ENCODE results near the gene AK5.

The AK5 gene

DNA sequence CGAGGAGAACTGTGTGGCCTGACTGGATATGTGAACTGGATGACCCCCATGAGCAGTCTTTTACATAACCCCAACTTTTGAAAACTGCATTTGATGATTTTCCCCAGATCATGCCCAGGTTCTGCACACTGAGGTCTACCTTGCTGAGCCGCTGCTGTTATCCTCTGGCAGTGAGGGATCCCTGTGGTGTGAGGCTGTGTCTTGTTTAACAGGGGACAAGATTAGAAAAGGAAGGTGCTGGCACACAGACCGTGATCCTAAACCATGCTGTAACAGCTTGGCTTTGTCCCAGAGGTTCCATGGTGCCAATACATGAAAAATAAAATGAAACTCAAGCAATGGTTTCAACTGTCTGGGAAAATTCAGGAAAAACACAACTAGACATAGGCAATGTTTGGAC lies 266.5 kb downstream of the AK5 start:
- DNase-seq = no peak

DNA sequence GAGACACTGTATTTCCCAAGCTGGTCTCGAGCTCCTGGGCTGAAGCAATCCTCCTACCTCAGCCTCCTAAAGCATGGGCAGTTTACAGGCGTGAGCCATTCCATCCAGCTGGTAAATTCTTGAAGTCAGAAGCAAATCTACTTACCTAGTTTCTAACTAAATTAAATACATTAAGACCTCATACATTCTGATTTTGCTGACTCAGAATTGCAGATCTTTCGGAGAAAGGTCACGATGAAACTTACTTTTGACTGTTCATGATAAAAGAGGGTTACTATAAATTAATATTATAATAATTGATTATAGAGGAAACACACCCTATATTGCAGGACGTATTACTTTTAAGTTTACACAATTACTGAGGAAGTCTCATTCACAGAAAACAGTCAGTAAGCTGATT lies 268.3 kb downstream of the AK5 start:
- no peak for DNase-seq

DNA sequence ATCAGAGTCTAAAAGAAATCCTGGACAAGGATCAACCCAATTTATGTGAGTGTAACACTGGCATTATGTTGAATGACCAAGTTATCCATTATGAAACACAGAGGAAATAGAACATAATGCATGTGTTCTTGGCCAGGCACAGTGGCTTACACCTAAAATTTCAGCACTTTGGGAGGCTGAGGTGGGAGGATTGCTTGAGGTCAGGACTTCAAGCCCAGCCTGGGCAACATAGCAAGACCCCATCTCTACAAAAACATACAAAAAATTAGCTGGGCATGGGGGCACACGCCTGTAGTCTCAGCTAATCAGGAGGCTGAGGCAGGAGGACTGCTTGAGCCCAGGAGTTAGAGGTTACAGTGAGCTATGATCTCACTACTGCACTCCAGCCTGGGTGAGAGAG lies 270.8 kb downstream of the AK5 start:
- no peak for DNase-seq

DNA sequence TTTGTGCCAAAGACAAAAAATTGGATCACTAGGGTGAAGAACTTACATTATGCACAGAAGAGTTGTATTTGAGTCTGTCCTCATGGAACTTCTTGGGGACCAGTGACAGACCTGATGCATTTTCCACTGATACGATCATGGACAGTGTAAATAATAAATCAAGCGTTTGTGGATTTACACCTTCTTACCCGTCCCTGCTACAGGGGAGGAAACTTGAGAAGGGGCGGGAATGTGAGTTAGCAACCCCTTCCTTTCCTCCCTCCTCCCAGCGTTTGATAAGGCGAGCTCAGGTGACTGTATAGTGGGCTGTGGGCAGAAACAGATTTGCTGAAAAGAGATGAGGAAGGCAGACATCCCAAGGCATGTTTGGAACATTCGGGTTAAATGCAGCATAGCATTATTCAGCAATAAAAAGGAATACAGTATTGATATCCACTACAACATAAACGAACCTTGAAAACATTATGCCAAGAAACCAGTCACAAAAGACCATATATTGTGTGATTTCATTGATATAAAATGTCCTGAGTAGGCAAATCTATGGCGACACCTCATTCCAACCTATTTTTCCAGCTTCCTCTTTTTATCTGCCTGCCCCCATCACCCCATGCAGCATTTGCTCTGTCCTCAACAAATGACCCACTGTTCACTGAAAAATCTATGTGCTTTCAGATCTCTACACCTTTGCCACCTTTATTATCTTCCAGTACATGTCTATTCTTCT lies 271.9 kb downstream of the AK5 start:
- DNase-seq = no peak

DNA sequence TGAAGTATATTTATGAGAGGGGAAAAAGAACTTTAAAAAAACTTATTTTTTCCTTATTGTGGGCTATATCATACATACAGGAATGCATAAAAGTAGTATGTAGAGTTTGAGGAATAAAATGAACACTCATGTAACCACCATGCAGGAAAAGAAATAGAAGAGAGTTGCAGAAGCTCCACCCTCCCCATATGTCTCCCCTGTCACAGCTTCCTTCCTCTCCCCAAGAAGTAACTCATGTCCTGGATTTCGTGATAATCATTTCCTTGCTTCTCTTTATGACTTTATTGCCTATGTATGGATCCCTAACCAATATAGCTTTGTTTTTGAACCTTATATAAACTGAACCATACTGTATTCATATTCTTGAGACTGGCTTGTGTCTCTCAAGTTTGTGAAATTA lies 274.2 kb downstream of the AK5 start:
- no peak for DNase-seq

DNA sequence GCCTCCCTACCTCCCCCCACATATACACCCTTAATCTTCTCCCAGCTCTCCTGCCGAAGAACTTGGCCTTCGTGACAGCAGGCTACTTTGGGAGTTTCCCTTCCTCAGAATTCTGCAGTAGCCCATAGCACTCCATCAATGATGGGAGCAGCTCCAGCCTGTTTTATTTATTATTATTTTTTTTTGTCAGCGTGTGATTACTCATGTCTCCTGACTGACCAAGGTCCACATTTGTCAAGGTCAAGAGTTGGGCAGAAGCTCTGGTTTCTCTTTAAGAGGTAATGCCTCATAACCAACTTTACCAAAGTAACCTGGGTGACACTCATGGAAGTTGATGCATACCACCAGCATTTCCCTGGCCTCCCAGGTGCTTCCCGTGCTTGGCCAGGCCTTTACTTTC lies 275.2 kb downstream of the AK5 start:
- no peak for DNase-seq

DNA sequence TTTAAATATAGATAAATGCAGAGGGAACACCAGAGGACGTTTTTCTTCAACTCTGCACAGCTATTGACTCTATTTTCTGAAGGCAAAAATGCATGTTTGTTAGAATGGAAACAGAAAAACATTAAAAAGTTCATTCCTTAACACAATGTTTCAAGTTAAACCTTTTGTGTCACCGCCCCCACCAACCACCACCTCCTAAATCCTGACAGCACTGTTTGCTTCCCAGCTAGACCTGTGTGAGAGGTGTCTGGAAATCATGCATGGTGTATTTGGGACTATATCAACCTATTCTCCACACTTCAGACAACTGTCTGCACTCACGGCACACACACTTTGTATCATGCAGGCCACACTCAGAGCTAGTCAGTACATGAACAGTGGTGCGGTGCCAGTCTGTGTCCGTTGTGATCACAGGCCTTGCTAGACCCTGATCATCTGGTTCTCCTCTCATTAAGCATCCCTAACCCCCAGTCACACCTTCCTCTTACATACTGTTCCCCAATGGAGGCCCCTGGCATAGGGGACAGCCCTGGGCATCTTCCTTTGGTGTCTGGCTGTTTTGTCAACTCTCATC lies 276.9 kb downstream of the AK5 start:
- no peak for DNase-seq

DNA sequence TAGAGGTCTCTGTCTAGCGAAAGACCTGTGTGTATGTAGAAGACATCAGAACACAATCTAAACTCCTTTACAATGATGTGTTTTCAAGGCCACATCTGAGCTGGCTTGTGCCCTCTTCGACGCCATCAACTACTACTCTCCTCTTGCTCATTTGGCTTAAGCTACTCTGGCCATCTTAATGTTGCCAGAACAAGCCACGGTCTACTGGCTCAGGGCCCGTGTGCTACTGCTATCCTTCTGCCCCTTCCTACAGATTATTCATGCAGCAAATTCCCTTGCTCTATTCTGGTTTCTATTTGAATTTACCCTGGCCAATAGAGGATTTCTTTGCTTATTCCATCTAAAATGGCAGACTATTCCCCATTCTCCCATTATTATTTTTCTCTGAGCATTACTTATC lies 278.9 kb downstream of the AK5 start:
- no peak for DNase-seq

DNA sequence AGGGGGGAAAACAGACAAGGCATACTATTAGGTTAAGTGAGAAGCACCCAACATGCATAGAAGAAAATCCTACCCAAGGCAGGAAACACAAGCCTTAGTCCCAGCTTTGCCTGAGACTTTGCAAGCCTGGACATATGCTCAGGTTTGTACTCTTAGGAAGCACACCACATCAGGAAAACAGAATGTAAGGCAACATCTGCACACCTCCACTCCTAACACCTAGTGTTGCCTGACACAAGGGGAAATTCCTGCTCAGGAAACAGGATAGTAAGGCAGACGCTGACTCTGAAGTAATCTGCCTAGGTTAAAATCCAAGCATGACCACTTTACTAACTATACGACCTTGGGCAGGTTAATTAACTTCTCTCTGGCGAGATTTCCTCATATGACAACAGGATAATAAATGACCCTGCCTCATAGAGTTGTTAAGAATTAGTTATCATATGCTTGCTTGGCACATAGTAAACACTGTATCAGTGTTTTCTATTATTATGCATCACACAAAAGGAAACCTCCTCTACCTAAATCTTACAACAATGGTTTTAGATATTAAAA lies 280.9 kb downstream of the AK5 start:
- no peak for DNase-seq

DNA sequence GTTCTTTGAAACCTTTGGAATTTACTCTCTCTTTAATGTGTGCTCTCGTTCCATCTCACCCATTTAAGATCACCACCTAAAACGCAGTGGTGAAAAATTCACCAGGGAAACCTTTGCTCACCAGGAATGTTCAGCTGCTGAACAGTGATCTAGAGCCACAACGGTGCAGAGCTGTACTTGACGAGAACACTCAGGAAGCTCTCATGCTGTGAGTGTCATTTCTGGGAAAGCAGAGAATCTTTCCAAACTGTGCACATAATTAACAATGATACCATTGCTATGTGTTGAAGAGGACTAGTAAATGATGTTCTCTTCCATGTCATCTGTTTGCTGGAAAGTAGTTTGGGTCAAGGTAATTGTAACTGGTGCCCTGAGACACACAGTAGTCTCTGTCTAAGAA lies 283.5 kb downstream of the AK5 start:
- no peak for DNase-seq

DNA sequence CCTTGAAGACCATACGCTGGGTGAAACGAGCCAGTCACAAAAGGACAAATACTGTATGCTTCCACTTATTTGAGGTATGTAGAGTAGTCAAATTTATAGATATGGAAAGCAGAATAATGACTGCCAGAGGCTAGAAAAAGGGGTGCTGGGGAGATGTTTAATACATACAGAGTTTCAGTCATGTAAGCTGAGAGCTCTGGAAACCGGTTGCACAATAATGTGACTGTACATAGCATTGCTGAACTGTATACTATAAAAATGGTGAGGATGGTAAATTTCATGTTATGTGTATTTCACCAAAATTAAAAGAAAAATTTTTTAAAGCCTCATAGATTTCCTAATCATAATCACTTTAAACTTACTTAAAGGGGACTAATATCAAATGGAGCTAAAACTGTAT lies 289.8 kb downstream of the AK5 start:
- DNase-seq = no peak

DNA sequence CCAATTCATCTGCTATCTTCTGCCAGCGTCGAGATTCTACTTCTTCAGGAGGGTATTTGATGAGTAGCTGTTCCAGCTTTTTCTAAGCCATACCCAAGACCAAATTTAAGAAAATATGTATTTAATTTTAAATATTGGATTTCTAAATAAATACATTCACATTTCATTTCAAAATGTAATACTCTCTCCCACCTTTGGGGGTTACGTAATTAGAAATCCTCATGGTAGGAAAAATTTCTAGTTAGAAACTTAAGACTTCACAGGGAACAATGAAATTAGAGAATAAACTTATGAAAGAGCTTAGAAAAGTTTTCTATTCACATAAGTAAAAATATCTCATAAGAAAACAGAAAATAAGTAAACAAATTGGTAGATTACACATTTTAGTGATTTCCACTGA lies 297.7 kb downstream of the AK5 start:
- DNase-seq = no peak

DNA sequence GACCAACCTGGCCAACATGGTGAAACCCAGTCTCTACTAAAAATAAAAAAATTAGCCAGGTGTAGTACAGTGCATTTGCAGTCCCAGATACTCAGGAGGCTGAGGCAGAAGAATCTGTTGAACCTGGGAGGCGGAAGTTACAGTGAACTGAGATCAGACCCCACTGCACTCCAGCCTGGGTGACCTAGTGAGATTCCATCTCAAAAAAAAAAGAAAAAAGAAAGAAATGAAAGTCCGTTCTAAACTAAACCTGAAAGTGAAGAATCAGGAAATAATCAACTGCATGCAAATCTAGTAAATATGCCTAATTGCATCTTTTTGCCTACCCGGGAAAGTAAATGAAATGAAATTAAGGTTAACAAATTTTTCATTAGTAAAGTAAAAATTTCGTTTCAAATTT lies 301.1 kb downstream of the AK5 start:
- DNase-seq = no peak

DNA sequence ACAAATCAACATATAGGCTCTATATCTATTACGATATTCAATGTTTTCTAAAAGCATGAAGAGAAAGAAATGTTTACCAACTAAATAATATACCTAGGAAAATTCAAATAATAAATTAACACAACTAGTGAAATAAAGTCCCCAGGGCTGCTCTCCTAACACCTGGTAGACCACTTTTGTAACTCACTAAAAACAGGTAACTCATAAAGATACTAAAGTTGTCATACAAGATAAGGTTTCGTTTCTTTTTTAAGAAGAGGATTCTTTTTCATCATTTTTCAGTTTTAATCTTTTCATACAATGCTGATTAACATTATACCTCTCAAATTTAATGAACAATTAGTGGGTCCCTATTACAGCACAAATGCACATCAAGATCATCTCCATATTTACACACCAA lies 301.7 kb downstream of the AK5 start:
- no peak for DNase-seq

DNA sequence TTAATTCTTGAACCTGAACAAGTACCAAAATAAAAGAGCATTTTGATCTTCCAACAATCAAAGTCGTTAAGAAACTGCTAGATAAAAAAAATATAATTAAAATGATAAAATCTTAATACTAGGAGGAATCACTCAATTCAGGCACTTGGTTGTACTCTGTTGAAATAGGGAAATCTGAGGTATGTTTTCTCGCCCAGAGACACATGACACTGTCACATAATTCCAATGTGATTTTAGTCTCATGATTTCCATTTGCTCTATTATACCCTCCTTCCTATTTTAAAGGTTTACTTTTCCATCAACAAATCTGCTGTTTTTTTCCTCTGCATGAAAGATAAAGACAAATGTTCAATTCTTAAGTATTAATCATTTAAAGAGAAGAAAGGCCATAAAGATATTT lies 303.1 kb downstream of the AK5 start:
- DNase-seq = no peak

DNA sequence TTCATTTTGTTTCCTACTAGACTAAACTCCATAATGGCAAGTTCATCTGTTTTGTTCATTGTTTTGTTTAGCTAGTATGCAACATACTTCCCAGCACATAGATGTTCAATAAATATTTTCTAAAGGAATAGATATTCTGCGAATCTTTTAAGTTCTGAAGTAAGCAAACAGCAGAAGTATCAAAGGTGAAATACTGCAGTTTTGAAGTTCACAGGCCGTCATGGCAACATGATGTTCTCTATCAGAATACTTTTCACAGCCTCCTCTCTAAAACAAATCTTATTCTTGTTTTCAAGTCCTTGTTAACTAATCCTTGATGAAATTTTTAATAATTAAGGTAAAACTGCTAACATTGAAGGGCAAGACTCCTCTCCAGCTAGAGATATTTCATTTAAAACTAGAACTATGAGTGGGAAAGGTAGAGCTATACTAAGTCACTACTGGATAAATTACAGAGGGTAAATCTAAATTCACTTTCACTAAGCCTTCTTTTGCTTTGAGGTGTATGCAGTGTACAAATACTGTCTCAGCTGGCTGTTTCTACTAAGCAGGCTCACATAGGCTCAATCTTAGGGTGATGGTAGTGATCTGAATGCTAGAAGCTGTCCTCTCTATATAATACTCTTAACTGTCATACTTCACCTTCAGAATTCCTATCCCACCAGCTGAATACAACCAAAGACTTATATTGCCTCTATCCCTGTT lies 303.9 kb downstream of the AK5 start:
- no peak for DNase-seq

DNA sequence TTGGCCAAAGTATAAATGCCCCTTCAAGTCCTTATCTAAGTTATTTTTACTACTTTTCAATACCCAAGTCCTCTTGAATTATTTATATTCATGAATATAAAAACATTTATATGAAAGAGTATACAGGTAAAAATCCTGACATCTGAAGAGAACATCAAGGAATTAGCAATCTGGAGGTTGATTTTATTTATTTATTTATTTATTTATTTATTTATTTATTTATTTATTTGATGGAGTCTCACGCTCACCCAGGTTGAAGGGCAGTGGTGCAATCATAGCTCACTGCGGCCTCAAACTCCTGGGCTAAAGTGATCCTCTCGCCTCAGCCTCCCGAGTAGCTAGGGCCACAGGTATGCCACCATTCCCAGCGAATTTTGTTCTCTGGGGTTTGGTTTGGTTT lies 307.4 kb downstream of the AK5 start:
- no peak for DNase-seq

DNA sequence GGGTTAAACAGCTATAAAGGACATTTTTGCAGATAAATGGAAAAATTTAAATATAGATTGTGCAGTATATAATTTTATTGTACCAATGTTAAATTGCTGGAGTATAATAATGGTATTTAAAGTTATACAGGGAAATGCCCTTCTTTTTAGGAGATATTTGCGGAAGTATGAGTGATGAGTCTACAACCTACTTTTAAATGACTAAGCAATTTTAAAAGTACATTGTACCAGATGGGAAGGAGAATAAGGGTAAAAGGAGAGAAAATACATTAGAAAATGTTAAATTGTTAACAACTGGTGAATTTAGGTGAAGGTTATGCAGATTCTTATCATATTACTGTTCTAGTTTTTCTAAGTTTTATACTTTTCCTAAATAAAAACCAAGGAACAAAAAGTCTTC lies 308.8 kb downstream of the AK5 start:
- no peak for DNase-seq

DNA sequence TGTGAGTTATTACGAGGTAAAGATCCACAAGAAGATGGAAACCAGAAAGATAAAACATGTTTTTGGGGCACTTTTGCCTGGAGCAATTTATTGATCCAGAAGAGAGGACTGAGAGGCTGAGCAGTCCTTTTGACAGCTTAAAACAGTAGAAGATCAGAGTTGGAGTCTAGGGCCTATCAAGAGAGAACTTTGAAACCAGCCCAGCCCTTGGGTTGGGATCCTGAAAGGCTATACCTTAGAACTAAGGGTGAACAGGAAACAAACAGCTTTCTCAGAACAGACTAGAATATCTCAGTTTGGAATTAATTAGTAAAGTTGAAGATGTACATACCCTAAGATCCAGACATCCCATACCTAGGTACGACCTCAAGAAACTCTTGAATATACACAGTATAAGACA lies 311.1 kb downstream of the AK5 start:
- DNase-seq = no peak

DNA sequence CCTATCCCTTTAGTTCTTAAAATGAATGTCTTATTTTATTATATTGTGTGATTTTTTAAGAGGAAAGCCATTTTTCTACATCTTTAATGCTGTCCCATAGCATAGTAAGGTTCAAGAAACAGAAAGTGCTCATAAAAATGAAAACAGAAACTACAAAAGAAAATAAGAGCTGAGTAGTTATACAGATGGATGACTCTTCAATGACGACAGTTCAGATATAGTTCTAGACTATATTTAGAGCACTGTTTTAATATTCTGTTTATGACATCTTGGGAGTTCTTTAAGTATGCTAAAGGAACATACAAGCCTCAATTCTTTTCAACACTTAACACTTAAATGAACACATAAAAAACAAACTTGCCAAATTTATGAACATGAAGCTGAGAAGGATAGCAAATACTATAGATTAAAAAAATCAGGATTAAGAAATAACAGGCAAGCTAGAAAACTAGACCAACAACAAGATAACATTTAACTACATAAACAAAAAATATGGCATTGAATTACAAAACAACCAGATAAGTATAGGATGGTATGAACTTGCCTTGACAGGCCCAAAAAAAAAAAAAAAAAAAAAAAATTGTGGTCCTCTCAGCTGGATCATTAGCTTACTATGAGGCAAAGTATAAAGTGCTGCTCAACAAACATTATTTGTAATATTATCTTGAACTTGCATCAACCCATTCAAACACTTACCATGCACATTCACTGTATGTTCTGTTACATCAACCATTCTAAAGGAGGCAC lies 312.7 kb downstream of the AK5 start:
- DNase-seq = no peak

DNA sequence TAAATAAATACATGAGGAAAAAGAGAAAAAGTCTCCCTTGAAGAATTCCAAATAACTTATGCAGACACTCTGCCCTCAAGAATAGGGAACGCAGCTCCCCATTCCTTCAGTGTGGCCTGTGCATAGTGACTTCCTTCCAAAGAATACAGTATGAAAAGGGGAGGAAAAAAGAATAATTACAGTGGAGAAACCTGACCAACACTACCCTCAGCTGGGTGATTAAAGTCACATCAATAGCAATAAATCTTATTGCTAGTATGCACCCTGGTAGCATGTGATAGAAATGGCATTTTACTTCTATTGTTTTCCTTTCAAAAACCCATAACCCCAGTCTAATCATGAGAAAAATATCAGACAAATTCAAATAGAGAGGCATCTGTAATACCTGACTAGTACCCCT lies 315.5 kb downstream of the AK5 start:
- DNase-seq = no peak

DNA sequence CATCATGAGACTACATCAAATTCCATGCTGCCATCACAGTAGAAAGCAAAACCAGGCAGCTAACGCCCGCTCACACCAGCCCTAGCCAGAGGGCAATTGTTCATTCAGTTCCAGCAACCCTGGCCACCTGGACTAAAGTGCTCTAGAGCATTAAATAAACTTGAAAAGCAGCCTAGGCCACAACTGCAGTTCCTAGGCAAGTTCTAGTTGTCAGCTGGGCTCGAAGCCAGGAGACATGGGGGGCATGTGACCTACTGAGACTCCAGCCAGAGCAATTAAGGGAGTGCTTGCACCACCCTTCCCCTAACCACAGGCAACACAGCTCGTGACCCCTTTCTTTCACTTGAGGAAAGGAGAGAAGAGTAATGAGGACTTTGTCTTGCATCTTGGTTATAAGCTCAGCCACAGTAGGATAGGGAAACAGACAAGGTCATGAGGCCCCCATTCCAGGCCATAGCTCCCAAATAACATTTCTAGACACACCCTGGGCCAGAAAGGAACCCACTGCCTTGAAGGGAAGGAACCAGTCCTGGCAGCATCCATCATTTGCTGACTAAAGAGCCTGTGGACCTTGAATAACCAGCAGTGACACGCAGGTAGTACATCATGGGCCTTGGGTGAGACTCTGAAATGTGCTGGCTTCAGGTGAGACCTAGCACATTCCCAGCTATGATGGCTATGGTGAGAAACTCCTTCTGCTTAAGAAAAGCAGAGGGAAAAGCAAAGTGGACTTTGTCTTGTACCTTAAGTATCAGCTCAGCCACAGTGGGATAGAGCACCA lies 323.6 kb downstream of the AK5 start:
- no peak for DNase-seq

DNA sequence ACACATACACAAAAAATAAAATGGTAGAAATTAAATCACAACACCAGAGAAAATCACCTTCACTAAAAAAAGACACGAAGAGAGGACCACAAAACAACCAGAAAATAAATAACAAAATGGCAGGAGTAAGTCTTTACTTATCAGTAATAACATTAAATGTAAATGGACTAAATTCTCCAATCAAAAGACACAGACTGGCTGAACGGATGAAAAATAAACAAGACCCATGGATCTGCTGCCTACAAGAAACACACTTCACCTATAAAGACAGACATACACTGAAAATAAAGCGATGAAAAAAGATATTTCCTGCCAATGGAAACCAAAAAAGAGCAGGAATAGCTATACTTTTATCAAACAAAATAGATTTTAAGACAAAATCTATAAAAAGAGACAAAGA lies 327.1 kb downstream of the AK5 start:
- DNase-seq = no peak
